GM12878 (cell line): ENCODE measurements around the gene KPNA4. TPM values are rescaled to one million over a fixed set of nuclear protein-coding genes. Genes with fewer than 3 reads are reported as not detected.

Experiments
- ATAC-seq: fragments of 200-7000 bp; cut with Tn5 transposase; 3 replicates; pipeline ENCODE4 v1.9.1; 2020; ENCODE audit warnings: mild to moderate bottlenecking, moderate library complexity
- BruUV-seq: library from RNA; stranded (reverse); fragments of 400-500 nt; replicated peaks from 2 replicates; lab custom pipeline; 2021; lab: Mats Ljungman, UMichigan
- CTCF ChIA-PET: fragments of 300-600 bp; sonication (Branson Sonifier 250); formaldehyde crosslinking; extraction: SDS; loops from one replicate; lab custom pipeline; 2021; ENCODE audit warnings: inconsistent platforms; lab: Yijun Ruan, JAX
- POLR2A ChIA-PET: fragments of 350-600 bp; formaldehyde crosslinking; extraction: SDS; loops from one replicate; lab custom pipeline; 2021; ENCODE audit warnings: inconsistent platforms; lab: Charles Lee
- RAD21 ChIA-PET: fragments of 300-600 bp; sonication (Branson Sonifier 250); formaldehyde crosslinking; loops from one replicate; lab custom pipeline; 2023; ENCODE audit warnings: antibody characterized with exemption; ENCODE audit not compliant: unreplicated experiment; lab: Charles Lee
- SMC1A ChIA-PET: fragments of 300-600 bp; sonication (Branson Sonifier 250); formaldehyde crosslinking; loops from one replicate; lab custom pipeline; 2023; ENCODE audit not compliant: unreplicated experiment, uncharacterized antibody; lab: Charles Lee
- DNase-seq: peaks from one replicate; pipeline ENCODE4 v3.0.0-alpha.2; 2011; ENCODE audit warnings: low read depth, low spot score
- FAIRE-seq: peaks from 3 replicates; lab custom pipeline; 2011; peaks lifted over from hg19 to GRCh38; lab: Jason Lieb, UNC
- H2AFZ ChIP-seq: 2 replicates; pipeline ENCODE4 v1.6.0; 2011; ENCODE audit warnings: low read depth, low read length, control low read depth; ENCODE audit not compliant: control insufficient read depth
- H3K27ac ChIP-seq: 2 replicates; pipeline ENCODE4 v1.5.1; 2011; ENCODE audit warnings: control low read depth; ENCODE audit not compliant: control insufficient read depth, insufficient read depth
- H3K27me3 ChIP-seq, 2 experiments: replicated peaks in 1 of 2; 2 replicates each; pipeline versions ENCODE4 v1.6.0 to v1.6.1; 2011; ENCODE audit warnings: low read length in 1 of 2; ENCODE audit not compliant: control insufficient read depth in 2 of 2, insufficient read depth in 2 of 2
- H3K36me3 ChIP-seq, 2 experiments: 2 replicates each; pipeline ENCODE4 v1.5.1; 2011; ENCODE audit warnings: low read length in 1 of 2; ENCODE audit not compliant: control insufficient read depth in 2 of 2, insufficient read depth in 2 of 2
- H3K4me1 ChIP-seq: 2 replicates; pipeline ENCODE4 v1.6.1; 2011; ENCODE audit warnings: mild to moderate bottlenecking, low read length, moderate library complexity, mixed read lengths; ENCODE audit not compliant: control insufficient read depth, insufficient read depth
- H3K4me2 ChIP-seq: 2 replicates; pipeline ENCODE4 v1.6.0; 2011; ENCODE audit warnings: control low read depth; ENCODE audit not compliant: control insufficient read depth, insufficient read depth
- H3K4me3 ChIP-seq: fragments of 200-600 bp; sonication (generic); 2 replicates; pipeline ENCODE4 v1.5.1; 2016
- H3K79me2 ChIP-seq: 2 replicates; pipeline ENCODE4 v1.6.0; 2011; ENCODE audit warnings: low read length; ENCODE audit not compliant: control insufficient read depth, insufficient read depth
- H3K9ac ChIP-seq: 2 replicates; pipeline ENCODE4 v1.8.0; 2011; ENCODE audit warnings: low read length, control low read depth, mixed read lengths; ENCODE audit not compliant: control insufficient read depth, insufficient read depth
- H3K9me3 ChIP-seq: replicated peaks from 3 replicates; pipeline ENCODE4 v1.5.1; 2011; ENCODE audit warnings: mild to moderate bottlenecking, low read length; ENCODE audit not compliant: control insufficient read depth, insufficient read depth
- H4K20me1 ChIP-seq: 2 replicates; pipeline ENCODE4 v1.6.0; 2011; ENCODE audit not compliant: control insufficient read depth, insufficient read depth
- CREM ChIP-seq: IDR thresholded peaks from 2 replicates; pipeline ENCODE4 v1.6.1; 2014; ENCODE audit warnings: antibody characterized with exemption, low read depth
- DPF2 ChIP-seq: fragments of 450-650 bp; IDR thresholded peaks from 2 replicates; pipeline ENCODE4 v1.6.1; 2017; ENCODE audit warnings: mild to moderate bottlenecking
- NR2C2 ChIP-seq: IDR thresholded peaks from 2 replicates; pipeline ENCODE4 v1.6.1; 2011; ENCODE audit warnings: borderline replicate concordance, low read depth; ENCODE audit not compliant: control insufficient read depth, insufficient read length
- PML ChIP-seq: IDR thresholded peaks from 2 replicates; pipeline ENCODE4 v1.6.1; 2012; ENCODE audit warnings: low read length, inconsistent platforms
- RAD51 ChIP-seq: fragments of 450-650 bp; IDR thresholded peaks from 2 replicates; pipeline ENCODE4 v1.6.1; 2016; ENCODE audit warnings: moderate library complexity, mild to moderate bottlenecking, inconsistent platforms
- RFX5 ChIP-seq: IDR thresholded peaks from 2 replicates; pipeline ENCODE4 v1.6.1; 2011; ENCODE audit warnings: low read depth, low read length, improper control_type of control experiment
- SP1 ChIP-seq: IDR thresholded peaks from one replicate; pipeline ENCODE4 v1.6.1; 2011; ENCODE audit warnings: low read depth, low read length
- SPI1 ChIP-seq: IDR thresholded peaks from 2 replicates; pipeline ENCODE4 v1.6.1; 2011; ENCODE audit warnings: low read depth, mild to moderate bottlenecking, low read length, moderate library complexity, borderline replicate concordance; ENCODE audit not compliant: insufficient read depth
- TARDBP ChIP-seq: IDR thresholded peaks from 2 replicates; pipeline ENCODE4 v1.6.1; 2016; ENCODE audit warnings: borderline replicate concordance
- TCF7 ChIP-seq: IDR thresholded peaks from 2 replicates; pipeline ENCODE4 v1.6.1; 2014; ENCODE audit warnings: antibody characterized with exemption, borderline replicate concordance
- WRNIP1 ChIP-seq: IDR thresholded peaks from 2 replicates; pipeline ENCODE4 v1.6.1; 2011; ENCODE audit warnings: low read depth, low read length, improper control_type of control experiment, borderline replicate concordance
- WGBS: methylation state at CpG from one replicate; pipeline ENCODE4 v1.1.6; 2016; ENCODE audit warnings: low lambda C conversion rate; ENCODE audit not compliant: insufficient replicate concordance, insufficient coverage; ENCODE audit errors: missing lambda C conversion rate; 5-methylcytosine and 5-hydroxymethylcytosine counted together
- in situ Hi-C: fragments of 300-500 bp; cut with MboI; formaldehyde crosslinking; loops from 9 replicates; pipeline ENCODE4 v1.14.3; 2018; ENCODE audit warnings: mixed read lengths
- intact Hi-C: fragments of 100-400 bp; cut with micrococcal nuclease; formaldehyde crosslinking; loops from one replicate; pipeline ENCODE4 v1.14.2; 2022; ENCODE audit not compliant: unreplicated experiment
- polyA plus RNA-seq, 11 experiments: library from polyadenylated mRNA; depleted of rRNA in 4 of 11; unstranded in 6 of 11; stranded (reverse) in 5 of 11; fragments of >200 nt; fragmentation: Nextera tagmentation in 4 of 11; fragmentation: Illumina TruSeq in 1 of 11; extraction: Ambion mirVana in 4 of 11; extraction: Trizol in 1 of 11; gene quantifications; 1 replicate in 1 of 11; 2 replicates in 10 of 11; pipeline versions ENCODE4 v1.2.1 to v1.2.3, GENCODE V29; 2011 to 2016; ENCODE audit warnings: inconsistent platforms in 2 of 11, missing spikeins in 2 of 11, low read depth in 1 of 11
- total RNA-seq, 4 experiments: library from RNA; depleted of rRNA in 3 of 4; stranded (reverse); fragments of >200 nt in 3 of 4; fragmentation: Illumina TruSeq in 1 of 4; extraction: Trizol in 1 of 4; gene quantifications; 2 replicates each; pipeline versions ENCODE4 v1.2.1 to v1.2.3, GENCODE V29; 2013 to 2021
- TF ChIP-seq, protein P1 (sequence below): fragments of 450-650 bp; IDR thresholded peaks from 2 replicates; pipeline ENCODE4 v1.6.1; 2017; ENCODE audit warnings: borderline replicate concordance

KPNA4 gene
- total and polyA plus RNA-seq, 10 of the 15 experiments (the other 5 are each of a cell fraction or from before 2014, with no cell fraction given): 9.9 to 40.6 (median 18.1) TPM

DNA sequence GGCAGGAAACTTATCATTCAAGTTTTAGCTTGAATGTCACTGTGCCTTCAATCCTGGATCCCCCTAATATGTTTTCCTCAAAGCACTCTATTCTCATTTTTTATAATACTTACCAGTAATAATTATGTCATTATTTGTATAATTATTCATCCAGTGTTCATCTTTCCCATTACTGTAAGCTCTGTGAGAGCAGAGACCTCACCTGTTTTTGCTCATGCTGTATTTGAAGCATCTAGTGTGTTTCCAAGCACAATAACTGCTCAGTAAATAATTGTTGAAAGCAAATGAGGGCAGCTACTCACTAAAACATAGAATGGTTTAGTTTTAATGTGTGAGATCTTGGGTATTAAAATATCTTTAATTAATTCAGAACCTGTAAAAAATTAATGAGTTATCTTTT lies 36.9 kb upstream of the KPNA4 start:
- no peak overlapping the region for H3K9ac ChIP-seq
- ChIA-PET POLR2A (no interaction called here), RAD21 (no interaction called here), CTCF (no interaction called here), SMC1A (no interaction called here)
- no peak overlapping the region for H2AFZ ChIP-seq
- H3K27ac ChIP-seq: no peak overlapping the region
- DNase-seq (no peak), ATAC-seq (no peak), FAIRE-seq (no peak)
- no peaks in the 10 kb centered on the region for H3K4me1 ChIP-seq
- no peaks in the 10 kb centered on the region for H3K9me3 ChIP-seq
- no peak overlapping the region for H3K4me3 ChIP-seq
- H3K79me2 ChIP-seq: no peaks in the 10 kb centered on the region
- BruUV-seq: no TSS peak
- H3K27me3 ChIP-seq: no peaks in the 10 kb centered on the region
- TF ChIP-seq DPF2 (no peak), PML (no peak), WRNIP1 (no peak), SP1 (no peak), TCF7 (no peak), RAD51 (no peak)
- intact Hi-C loops: no loop called here
- in situ Hi-C loops: no loop called here
- H3K4me2 ChIP-seq: no peak overlapping the region
- no peaks in the 10 kb centered on the region for H4K20me1 ChIP-seq
- no peaks in the 10 kb centered on the region for H3K36me3 ChIP-seq

DNA sequence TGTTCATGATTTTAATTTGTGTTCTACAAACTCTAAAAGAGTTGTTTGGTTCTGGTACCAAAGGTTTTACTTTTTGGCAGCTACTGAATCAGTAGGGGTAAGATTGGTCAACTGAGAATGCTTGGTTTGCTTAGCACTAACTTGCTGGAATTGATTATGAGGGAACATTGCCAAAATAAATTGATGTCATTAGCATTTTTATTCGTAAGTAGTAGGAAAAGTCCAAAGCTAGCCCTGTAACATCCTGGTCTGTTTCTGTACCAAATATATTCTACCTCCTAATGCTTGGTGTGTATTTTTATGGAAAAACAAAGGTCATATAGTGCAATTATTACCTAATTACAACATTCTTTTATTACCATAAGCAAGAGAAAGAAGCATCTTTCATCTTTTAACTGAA lies 35.9 kb upstream of the KPNA4 start:
- no peaks in the 10 kb centered on the region for H3K9me3 ChIP-seq
- DNase-seq (no peak), ATAC-seq (no peak), FAIRE-seq (no peak)
- H3K27me3 ChIP-seq: no peaks in the 10 kb centered on the region
- no peak overlapping the region for H2AFZ ChIP-seq
- H3K79me2 ChIP-seq: no peaks in the 10 kb centered on the region
- H3K36me3 ChIP-seq: no peaks in the 10 kb centered on the region
- no peak overlapping the region for H3K4me3 ChIP-seq
- H4K20me1 ChIP-seq: no peaks in the 10 kb centered on the region
- CTCF ChIA-PET: no interaction called here
- no peaks in the 10 kb centered on the region for H3K4me1 ChIP-seq
- SMC1A ChIA-PET: no interaction called here
- RAD21 ChIA-PET: no interaction called here
- H3K4me2 ChIP-seq: no peak overlapping the region
- no peak overlapping the region for H3K27ac ChIP-seq
- no TSS peak for BruUV-seq
- 33% methylated on average over 1 of the region's 1 CpG for WGBS
- no peak for TF ChIP-seq TARDBP
- TF ChIP-seq RFX5: no peak
- no peak for TF ChIP-seq SPI1
- no peak for TF ChIP-seq NR2C2
- TF ChIP-seq, protein P1, sequence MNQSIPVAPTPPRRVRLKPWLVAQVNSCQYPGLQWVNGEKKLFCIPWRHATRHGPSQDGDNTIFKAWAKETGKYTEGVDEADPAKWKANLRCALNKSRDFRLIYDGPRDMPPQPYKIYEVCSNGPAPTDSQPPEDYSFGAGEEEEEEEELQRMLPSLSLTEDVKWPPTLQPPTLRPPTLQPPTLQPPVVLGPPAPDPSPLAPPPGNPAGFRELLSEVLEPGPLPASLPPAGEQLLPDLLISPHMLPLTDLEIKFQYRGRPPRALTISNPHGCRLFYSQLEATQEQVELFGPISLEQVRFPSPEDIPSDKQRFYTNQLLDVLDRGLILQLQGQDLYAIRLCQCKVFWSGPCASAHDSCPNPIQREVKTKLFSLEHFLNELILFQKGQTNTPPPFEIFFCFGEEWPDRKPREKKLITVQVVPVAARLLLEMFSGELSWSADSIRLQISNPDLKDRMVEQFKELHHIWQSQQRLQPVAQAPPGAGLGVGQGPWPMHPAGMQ: no peak
- TF ChIP-seq CREM: no peak
- in situ Hi-C loops (no loop called here), intact Hi-C loops (no loop called here)
- H3K9ac ChIP-seq: no peak overlapping the region
- POLR2A ChIA-PET: no interaction called here
